GM19240 (cell line): ENCODE measurements around the gene ABCB11.
A peak's percentile ranks its signal among the peaks of the same experiment; 100 is the strongest.

ENCODE experiments used
- DNase-seq: peaks from one replicate; pipeline ENCODE4 v3.0.0; 2011; ENCODE audit warnings: low spot score; ENCODE audit not compliant: insufficient read length

The ABCB11 gene

DNA sequence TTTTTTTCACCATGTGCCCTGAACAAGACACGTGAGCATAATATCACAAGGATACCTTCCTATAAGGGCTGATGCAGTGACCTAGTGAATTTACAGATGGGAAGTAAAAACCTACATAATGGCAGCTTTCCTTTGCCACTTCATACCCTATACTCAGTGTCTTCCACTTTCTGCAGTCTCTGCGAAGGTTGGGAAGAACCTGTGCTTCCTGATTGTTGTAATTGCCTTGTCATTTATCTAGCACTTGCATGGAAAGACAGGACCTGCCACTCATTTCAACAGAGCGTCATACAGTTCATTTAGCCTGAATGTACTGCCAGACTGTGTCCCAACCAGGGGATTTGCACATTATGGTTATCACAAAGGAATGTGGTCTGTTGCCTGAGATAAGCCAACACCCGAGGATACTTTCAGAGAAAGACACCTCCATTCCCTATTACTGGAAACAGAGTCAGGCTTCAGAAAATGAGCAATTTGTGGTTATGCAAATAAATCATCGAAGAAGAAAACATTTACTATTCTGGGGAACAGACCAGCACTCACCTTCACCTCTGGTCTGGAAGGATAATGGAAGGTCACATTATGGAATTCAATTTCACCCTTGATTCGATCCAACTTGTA lies 55.0 kb downstream of the ABCB11 start:
- no peak for DNase-seq

DNA sequence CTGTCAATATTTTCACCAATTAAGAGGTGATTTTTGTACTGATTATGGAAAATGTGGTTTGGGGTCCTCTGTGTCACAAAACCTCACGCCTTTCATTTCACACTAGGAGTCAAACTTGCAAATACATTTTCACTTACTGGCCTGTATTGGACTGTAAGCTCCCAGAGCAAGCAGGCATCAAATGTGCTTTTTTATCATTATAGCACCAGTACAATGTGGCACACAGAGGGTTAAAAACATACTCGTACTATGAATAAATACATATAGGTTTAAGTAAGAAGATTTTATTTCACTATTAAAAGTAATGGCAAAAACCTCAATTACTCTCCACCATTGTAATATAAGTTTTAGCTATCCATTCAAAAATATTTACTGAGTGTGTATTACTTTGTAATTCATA lies 56.7 kb downstream of the ABCB11 start:
- DNase-seq: no peak

DNA sequence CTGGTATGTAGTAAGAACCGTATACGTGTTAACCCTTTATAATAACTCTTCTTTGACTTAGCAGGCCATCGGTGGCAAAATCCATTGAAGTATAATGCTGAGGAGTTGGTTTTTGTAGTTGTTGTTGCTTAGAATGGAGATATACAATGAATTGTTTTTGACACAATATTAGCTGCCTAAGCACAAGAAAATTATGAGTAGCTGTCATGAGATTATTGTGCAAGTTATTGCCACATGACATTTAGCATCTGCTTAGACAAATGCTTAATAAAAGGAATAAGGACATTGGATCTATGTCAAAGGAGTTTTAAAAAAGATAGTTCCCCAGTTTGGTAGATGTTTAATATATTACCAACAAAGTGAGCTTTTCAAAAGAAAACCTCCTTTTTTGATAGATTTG lies 59.9 kb downstream of the ABCB11 start:
- DNase-seq: no peak

DNA sequence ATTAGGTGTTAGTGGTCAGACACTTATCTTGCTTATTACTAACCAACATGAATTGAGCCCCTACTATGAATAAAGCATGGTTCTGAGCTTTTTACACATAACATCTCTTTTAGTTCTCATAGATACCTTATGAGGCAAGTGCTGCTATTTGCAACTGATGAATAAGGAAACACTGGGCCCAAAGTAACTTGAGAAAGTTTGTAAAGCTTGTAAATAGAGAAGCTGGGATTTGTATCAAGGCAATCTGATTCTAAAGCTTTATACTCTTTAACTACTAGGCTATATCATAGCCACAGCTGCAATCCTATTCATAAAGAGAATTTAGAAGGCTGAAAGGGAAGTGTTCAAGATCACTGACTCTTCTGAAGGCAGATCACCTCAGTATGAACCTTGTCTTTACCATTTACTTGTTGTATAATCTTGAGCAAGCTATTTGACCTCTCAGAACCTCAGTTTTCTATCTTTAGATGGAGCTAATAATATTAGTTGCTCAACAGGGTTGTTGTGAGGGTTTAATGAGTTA lies 60.4 kb downstream of the ABCB11 start:
- no peak for DNase-seq

DNA sequence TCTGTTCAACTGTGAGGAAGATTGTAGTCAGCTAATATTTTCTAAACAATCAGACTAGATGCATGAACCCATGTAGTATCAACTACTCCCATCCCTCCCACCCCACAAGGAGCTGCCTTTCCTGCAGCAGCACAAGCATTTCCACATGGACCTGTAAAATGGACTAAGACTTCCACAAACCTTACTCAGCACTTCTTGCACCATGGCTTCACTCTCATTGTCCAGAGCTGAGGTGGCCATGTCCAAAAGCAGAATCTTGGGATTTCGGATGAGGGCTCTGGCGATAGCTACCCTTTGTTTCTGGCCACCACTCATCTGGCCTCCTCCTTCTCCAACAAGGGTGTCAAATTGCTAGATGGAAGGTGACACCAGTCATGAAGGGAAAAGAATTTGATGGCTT lies 61.3 kb downstream of the ABCB11 start:
- DNase-seq: no peak

DNA sequence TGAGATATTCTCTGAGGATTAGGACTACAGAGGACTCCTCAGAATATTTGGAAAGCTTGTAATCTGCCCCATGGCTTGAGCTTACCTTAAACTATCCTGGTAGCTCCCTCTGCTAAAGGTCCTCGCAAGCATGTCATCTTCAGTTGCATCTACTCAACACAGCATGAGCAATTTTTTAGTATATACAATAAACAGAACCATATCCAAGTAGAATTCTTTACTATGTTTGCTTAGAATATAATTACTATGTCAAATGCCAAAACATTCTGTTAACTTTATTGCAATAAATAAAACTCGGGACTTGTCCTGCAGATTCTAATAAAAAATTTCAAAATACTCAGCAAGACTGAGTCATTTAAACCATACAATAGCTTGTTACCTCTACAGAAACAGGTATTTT lies 62.8 kb downstream of the ABCB11 start:
- DNase-seq: no peak

DNA sequence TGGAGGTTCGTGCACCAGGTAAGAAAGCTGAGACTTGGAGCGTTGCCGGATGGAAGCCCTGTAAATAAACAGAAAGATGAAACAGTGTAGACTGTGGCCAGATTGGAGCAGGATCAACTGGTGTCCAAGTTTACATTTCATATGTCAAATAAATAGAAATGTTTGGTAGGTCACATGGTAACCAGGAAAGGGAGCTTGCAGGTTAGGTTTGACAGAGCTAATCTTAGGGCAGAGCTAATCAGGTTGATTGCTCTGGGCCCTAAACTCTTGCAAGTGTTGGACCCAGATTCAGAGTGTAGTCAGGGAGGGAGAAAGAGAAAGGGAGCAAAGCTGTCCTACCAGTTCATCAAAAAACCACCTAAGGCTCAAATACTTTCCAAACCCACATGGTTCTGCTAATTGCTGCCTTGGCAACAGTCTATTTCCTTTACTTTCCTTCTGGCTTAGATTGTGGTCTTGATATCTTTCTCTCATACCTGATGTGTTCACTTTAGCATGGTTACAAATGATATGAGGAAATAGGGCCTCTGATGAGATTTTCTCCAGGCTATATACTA lies 66.8 kb downstream of the ABCB11 start:
- no peak for DNase-seq

DNA sequence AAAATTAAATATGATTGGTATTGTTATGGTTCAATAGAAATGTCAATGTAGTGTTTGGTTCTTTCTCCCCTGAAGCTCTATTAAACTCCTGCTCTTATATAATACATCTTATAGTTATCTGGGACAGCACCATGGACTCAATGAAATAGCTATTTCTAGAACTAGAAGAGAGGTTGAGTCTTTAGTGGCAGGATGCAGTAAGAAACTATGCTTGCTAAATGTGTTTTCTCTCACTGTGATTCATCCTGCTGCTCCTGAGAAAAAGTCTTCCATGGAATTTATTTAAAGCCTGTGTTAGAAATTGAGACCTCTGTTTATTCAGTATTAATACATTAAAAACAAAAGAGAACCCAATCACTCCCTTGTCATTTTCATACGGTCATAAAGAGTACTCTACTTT lies 68.5 kb downstream of the ABCB11 start:
- no peak for DNase-seq

DNA sequence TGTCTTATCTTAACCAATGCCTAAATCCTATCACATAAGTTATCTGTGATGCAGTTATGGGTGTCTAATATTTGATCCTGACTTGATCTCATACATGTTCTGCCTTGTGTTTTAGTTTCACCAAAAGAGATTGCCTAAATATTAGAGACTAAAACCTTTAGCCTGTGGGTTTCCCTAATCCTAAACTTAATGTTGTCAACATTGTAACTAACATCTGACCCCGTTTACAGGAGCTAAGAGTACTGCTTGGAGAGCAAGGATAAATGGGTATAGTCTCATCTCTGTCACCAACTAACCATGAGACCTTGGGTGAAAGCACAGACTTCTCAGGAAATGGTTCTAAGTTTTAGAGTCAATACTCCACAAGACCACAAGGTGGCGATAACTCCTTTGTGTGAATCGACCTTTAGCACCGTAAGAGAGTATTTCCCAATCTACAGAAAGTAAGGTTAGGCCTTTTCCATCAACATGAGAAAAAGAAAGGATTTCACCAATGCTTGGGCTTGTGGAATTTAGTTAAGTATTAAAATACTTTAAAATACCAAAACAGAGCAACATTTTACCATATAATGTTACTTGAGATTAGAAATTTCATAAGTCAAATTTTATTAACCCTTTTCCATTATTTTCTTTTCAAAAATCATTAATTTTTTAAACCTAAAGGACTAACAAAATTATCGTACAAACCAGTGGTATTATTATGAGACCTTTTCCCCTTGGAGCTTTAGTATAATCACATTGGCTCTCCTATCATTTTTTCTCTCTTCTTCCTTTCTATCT lies 69.5 kb downstream of the ABCB11 start:
- DNase-seq: peak; percentile 10

DNA sequence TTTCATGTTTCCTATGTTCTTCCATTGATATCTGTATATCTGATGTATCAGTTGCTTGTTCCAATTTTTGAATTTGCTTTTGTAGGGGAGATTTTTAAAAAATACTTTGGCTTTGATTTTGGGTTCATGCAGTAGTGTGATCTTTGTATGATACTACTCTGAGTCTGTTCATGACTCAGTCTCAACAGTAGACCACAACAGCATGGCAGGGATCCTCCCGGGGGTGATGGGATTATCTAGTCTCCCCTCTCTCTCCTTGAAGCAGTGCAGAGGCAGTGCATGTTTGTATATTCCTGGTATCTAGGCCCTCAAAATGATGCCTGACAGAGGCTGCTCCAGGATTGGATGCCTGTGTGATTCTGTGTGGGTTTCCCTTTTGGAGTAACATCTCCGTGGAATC lies 74.7 kb downstream of the ABCB11 start:
- no peak for DNase-seq

DNA sequence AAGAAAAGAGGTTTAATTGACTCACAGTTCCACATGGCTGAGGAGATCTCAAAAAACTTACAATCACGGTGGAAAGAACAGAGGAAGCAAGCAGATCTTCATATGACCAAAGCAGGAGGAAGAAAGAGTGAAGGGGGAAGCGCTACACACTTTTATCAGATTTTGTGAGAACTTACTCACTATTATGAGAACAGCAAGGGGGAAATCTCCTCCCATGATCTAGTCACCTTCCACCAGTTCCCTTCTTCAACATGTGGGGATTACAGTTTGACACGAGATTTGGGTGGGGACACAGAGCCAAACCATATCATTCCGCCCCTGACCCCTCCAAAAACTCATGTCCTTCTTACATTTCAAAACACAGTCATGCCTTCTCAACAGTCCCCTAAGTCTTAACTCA lies 75.8 kb downstream of the ABCB11 start:
- no peak for DNase-seq

DNA sequence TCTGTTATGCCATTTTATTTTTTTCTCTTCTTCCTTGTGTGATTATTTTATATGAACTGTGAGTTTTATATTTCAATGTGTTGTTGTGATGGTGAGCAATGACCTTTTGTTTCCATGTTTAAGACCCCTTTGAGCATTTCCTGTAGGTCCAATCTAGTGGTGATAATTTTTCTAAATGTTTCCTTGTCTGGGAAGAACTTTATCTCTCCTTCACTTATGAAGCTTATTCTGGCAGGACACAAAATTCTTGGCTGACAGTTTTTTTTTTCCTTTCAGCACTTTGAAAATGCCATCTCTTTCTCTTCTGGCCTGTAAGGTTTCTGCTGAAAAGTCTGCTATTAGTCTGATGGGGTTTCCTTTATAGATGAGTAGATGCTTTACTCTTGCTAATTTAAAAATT lies 76.9 kb downstream of the ABCB11 start:
- no peak for DNase-seq

DNA sequence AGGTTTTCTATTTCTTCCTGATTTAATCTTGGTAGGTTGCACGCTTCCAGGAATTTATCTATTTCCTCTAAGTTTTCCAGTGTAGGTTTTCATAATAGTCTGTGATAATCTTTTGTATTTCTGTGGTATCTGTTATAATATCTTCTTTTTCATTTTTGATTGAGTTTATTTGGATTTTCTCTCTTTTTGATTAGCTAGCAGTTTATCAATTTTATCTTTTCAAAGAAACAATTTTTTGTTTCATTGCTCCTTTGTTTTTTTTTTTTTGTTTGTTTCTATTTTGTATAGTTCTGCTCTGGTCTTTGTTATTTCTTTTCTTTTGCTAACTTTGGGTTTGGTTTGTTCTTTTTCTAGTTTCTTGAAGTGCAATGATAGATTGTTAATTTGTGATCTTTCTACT lies 78.7 kb downstream of the ABCB11 start:
- no peak for DNase-seq

DNA sequence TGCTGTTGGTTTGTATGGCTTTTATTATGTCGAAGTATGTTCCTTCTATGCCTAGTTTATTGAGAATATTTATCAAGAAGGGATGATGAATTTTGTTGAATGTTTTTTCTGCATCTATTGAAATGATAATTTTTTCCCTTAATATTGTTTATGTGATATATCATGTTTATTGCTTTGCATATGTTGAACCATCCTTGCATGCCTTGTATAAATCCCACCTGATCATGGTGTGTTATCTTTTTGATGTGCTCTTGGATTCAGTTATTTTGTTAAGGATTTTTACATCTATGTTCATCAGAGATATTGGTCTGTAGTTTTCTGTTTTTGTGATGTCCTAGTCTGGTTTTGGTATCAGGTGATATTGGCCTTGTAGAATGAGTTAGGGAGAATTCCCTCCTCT lies 79.3 kb downstream of the ABCB11 start:
- no peak for DNase-seq

DNA sequence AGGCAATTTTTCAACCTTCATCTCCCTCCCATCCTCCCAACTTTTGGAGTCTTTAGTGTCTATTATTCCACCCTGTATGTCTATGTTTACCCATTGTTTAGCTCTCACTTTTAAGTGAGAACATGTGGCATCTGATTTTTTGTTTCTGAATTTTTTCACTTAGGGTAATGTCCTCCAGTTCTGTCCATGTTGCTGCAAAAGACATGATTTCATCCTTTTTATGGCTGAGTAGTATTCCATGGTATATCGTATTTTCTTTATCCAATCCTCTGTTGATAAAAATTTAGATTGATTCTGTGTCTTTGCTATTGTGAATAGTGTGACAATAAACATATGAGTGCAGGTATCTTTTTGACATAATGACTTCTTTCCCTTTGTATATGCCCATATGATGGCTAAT lies 81.8 kb downstream of the ABCB11 start:
- no peak for DNase-seq

DNA sequence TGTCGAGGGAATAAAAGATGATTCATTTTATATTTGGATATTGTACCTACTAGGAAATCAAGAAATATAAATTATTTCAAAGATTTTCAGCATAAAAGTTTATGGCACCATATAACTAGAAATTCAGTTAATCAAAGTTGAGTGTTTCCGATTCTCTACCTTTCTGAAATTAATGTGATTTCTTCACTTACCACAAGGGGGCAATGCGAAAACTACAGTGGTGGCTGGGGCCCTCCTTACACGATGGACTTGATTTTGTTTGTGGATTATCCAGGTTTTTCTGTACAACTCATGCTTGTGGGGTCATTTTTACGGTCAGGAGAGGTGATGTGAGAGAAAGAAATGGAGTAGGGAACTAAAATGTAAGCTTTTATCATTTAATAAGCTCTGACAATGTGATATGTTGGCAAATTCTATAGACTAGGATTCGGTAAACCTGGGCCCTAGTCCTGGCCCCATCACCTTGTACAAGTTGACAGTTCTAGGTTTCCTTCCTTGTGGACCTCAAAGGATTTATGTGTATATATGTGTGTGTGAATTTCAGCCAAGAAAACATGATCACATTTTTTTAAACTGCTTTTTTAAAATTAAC lies 82.4 kb downstream of the ABCB11 start:
- no peak for DNase-seq

DNA sequence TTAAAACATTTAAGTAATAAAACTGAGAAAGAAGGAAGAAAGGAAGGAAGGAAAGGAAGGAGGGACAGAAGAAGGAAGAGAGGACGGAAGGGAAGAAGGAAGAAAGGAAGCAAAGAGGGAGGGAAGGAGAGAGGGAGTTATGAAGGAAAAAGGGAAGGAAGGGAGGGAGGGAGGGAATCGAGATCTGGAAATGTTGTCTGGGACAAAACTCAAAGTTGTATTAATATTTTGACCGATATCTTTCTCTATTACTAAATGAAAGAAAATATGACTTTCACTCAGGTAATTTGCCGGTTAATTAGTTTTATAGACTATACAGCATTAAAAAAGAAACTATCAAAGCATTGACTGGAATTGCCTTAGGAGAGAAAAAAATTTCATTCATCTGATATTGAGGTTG lies 85.6 kb downstream of the ABCB11 start:
- no peak for DNase-seq

DNA sequence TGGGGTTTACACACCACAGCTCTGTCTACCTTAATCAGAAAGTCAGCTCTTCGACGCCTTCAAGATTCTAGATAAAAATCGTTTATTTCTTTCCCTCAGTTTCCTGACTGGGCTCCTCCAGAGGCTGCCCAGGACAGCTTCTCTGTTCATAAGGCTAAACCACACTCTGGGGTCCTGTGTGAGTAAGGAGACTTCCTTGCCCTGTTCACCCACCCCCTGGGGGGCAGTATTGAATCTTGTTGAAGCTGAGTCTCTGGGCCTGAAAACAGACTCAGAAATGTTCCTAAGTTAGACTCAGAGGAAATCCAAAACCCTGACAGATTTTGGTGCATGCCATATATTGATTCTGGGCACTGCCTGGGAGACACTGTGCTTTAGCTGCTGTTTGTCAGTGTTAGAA lies 87.1 kb downstream of the ABCB11 start:
- no peak for DNase-seq

DNA sequence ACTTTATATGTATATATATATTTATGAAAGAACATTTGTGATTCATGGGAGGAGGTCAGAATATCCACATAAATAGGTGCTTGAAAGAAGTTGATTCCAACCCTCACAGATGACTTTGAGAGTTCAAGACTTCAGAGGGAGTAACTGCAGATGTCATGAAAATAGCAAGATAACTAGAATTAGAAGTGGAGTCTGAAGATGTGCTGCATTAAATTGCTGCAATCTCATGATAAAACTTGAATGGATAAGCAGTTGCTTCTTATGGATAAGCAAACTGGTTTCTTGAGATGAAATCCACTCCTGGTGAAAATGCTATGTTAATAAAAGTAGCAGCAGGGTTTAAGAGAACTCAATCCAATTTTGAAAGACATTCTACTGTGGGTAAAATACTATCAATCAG lies 89.8 kb downstream of the ABCB11 start:
- no peak for DNase-seq

DNA sequence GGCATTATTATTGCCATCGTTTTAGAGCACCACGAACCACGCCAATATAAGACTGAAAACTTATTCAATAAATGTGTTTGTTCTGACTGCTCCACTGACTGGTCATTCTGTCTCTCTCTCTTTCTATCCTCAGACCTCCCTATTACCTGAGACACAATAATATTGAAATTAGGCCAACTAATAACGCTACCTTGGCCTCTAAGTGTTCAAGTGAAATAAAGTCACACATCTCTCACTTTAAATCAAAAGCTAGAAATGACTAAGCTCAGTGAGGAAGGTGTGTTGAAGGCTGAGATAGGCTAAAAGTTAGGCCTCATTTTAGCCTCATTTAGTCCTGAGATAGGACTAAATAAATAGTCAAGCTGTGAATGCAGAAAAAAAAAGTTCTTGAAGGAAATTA lies 91.2 kb downstream of the ABCB11 start:
- no peak for DNase-seq

DNA sequence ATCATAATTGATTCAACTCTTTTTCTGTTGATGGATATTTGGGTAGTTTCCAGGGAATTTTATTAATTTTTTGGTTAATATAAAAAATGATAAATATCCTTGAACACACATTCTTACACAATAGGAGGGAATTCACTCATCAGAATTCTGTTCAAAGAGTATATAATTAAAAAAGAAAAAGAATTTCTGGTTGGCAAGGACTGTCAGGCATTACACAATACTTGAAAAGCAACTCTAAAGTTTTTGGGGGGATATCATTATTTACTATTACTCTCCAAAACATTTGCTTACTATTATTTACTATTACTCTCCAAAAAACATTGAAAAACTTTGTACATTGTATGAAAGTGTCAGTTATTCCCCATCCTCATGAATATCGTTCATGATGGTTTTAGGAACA lies 92.1 kb downstream of the ABCB11 start:
- no peak for DNase-seq

DNA sequence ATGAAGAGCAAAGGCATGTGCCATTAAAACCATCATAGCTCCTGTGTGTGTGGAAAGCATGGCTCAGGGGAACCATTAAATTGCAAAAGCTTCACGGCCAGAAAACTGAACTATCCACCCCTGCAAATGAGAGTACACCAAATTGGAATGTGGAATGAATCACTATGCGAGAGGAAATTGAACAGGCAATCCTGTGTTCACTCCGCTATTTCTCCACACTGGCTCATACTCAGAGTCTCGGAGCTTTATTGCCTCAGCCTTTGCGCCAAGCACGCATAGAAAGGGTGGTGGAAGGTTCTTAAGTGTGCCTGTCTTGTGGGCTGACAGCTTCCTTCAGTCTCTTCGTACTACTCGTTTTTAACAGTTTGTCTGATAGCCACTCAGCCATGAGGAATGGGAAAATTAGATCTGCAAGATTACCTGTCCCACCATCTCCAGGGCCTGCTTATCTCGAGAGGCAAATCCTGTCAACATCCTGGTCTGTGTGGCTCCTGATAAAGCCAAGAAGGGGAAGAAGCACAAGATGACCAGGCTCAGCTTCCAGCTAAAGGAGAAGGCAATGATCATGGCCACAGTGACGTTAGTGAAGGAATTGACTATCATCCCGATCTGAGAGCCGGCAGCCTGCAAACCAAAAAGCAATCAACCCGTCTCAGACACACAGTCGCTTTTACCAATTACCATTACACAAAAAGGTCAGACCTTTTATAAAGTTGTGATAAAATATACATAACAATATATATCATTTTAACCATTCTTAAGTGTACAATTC lies 95.1 kb downstream of the ABCB11 start:
- no peak for DNase-seq
